ENCODE results near the gene NPAS4.

The NPAS4 gene

DNA sequence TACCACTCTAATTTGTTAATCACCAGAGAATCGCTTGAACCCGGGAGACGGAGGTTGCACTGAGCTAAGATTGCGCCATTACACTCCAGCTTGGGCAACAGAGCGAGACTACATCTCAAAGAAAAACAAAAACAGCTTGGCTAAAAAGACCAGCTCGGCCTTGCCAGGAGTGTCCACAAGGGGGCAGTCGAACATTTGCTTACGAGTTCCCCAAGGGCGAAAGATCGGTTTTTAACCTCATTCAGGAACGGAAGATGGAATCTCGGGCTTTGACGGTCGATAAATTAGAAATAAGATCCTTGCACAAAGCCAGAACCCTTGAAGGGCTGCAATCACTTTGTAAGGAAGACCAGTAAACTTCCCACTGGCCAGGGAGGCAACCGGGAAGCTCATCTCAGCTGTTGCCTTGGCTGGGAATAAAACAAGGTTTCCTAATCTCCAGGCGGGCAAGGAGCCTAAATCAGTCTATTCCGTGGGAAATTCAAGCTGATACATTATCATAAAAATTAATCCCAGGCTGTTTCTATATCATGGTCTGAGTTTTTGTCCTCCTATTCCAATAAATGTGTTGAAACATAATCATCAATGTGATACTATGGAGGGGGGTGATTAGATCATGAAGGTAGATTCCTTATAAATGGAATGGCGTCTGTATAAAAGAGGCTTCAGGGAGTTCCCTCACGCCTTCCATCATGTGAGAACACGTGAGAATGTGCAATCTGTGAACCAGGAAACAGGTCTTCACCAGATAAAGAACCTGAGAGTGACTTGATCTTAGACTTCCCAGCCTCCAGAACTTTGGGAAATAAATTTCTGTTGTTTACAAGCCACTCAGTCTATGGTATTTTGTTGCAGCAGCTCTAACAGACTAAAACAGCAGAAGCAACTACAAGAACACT lies 34.4 kb upstream of the NPAS4 start:
- H3K27me3 ChIP-seq (ENCODE audit: insufficient read depth, low read depth), result peaks cover 30% of the 10 kb centered on the region; the same call in 1 of the 2 replicates
- H3K4me1 ChIP-seq (ENCODE audit: low read depth, poor library complexity, severe bottlenecking), result peaks cover 11% of the 10 kb centered on the region
- H3K27ac ChIP-seq, result no peak overlapping the region
- TF ChIP-seq, protein P1, sequence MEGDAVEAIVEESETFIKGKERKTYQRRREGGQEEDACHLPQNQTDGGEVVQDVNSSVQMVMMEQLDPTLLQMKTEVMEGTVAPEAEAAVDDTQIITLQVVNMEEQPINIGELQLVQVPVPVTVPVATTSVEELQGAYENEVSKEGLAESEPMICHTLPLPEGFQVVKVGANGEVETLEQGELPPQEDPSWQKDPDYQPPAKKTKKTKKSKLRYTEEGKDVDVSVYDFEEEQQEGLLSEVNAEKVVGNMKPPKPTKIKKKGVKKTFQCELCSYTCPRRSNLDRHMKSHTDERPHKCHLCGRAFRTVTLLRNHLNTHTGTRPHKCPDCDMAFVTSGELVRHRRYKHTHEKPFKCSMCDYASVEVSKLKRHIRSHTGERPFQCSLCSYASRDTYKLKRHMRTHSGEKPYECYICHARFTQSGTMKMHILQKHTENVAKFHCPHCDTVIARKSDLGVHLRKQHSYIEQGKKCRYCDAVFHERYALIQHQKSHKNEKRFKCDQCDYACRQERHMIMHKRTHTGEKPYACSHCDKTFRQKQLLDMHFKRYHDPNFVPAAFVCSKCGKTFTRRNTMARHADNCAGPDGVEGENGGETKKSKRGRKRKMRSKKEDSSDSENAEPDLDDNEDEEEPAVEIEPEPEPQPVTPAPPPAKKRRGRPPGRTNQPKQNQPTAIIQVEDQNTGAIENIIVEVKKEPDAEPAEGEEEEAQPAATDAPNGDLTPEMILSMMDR (conservative IDR thresholded peaks at IDR 0.05; ENCODE audit: low read depth, low read length), result peak; percentile 94
- H3K4me2 ChIP-seq, result peak overlapping the region; percentile 77
- H4K20me1 ChIP-seq (ENCODE audit: insufficient read depth), result no peaks in the 10 kb centered on the region
- H2AFZ ChIP-seq (ENCODE audit: low read depth), result peak overlapping the region; percentile 86
- H3K4me3 ChIP-seq (IDR thresholded peaks at IDR 0.05; ENCODE audit: insufficient read depth, low read depth, low read length), result no peak overlapping the region
- no peaks in the 10 kb centered on the region for H3K79me2 ChIP-seq (ENCODE audit: insufficient read depth, low read depth)
- no peak overlapping the region for H3K9ac ChIP-seq
- no peaks in the 10 kb centered on the region for H3K36me3 ChIP-seq (ENCODE audit: insufficient read depth)

DNA sequence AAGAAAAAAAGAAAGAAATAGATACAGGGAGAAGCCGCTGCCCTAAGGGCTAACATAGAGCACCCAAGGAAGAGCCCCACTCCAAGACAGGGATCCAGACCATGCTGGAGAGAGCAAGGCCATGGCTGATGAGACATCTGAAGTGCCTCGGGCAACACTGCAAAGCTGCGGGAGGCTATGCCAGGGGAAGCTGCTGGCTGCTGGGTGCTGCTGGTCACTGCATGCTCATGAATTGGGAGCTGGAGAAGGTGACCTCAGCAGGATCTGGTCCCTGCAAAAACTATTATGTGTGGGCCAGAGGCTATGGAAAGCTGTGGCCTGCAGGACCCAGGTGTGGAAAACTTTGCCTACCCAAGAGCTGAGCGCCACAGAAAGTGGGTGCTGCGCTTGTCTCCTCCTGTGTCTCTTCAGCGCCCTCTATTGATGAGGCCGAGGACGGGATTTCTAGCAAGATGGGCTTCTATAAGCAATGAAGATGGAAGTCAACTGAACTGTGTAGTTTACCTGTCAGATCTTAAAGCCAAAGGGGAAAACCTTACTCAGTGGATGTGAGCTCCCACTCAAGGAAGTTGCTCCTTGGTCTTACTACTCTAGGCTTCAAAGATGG lies 32.0 kb upstream of the NPAS4 start:
- H4K20me1 ChIP-seq (ENCODE audit: insufficient read depth), result no peaks in the 10 kb centered on the region
- peaks cover 30% of the 10 kb centered on the region; the same call in 1 of the 2 replicates for H3K27me3 ChIP-seq (ENCODE audit: insufficient read depth, low read depth)
- no peak overlapping the region for H3K4me3 ChIP-seq (IDR thresholded peaks at IDR 0.05; ENCODE audit: insufficient read depth, low read depth, low read length)
- H3K9ac ChIP-seq, result no peak overlapping the region
- no peaks in the 10 kb centered on the region for H3K36me3 ChIP-seq (ENCODE audit: insufficient read depth)
- no peaks in the 10 kb centered on the region for H3K79me2 ChIP-seq (ENCODE audit: insufficient read depth, low read depth)
- TF ChIP-seq, protein P1 (conservative IDR thresholded peaks at IDR 0.05; ENCODE audit: low read depth, low read length), result peak; percentile 80
- H3K4me1 ChIP-seq (ENCODE audit: low read depth, poor library complexity, severe bottlenecking), result peaks cover 11% of the 10 kb centered on the region
- no peak overlapping the region for H3K27ac ChIP-seq
- no peak overlapping the region for H2AFZ ChIP-seq (ENCODE audit: low read depth)
- H3K4me2 ChIP-seq, result no peak overlapping the region

DNA sequence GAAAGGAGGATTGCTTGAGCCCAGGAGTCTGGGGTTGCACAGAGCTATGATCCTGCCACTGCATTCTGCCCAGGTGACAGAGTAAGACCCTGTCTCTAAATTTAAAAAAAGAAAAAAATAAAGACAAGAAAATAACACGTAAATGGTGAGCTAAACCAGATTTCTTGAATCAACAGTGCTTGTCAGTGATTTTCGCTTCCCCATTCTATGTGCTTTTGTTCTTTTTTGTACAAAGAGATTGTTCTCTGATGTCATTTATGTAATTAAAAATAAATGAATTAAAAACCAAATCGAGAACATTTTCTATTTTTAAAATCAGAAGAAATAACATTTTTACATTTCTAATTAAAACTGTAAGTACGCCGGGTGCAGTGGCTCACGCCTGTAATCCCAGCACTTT lies 29.5 kb upstream of the NPAS4 start:
- no peak overlapping the region for H3K9ac ChIP-seq
- H3K79me2 ChIP-seq (ENCODE audit: insufficient read depth, low read depth), result no peaks in the 10 kb centered on the region
- H3K4me2 ChIP-seq, result no peak overlapping the region
- TF ChIP-seq, protein P1 (conservative IDR thresholded peaks at IDR 0.05; ENCODE audit: low read depth, low read length), result no peak
- H2AFZ ChIP-seq (ENCODE audit: low read depth), result no peak overlapping the region
- H3K27me3 ChIP-seq (ENCODE audit: insufficient read depth, low read depth), result peaks cover 32% of the 10 kb centered on the region; the same call in 1 of the 2 replicates
- H3K4me1 ChIP-seq (ENCODE audit: low read depth, poor library complexity, severe bottlenecking), result peaks cover 4% of the 10 kb centered on the region
- H3K4me3 ChIP-seq (IDR thresholded peaks at IDR 0.05; ENCODE audit: insufficient read depth, low read depth, low read length), result no peak overlapping the region
- H3K27ac ChIP-seq, result no peak overlapping the region
- no peaks in the 10 kb centered on the region for H4K20me1 ChIP-seq (ENCODE audit: insufficient read depth)
- H3K36me3 ChIP-seq (ENCODE audit: insufficient read depth), result no peaks in the 10 kb centered on the region

DNA sequence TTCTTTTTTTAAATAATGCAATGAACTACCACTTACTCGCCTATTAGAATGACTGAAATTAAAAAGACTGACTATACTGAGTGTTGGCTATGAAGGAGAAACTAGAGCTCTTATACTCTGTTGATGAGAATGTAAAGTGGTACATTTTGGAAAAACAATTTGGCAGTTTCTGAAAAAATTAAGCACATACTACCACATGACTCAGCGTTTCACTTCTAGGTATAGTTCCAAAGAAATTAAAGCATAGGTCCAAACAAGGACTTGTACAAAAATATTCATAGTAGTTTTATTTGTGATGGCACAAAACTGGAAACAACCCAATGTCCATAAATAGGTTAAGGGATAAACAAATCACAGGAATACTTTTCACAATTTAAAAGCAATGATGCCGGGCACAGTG lies 26.9 kb upstream of the NPAS4 start:
- Histone ChIP-seq H3K27ac (no peak overlapping the region), H4K20me1 (ENCODE audit: insufficient read depth) (no peaks in the 10 kb centered on the region), H3K79me2 (ENCODE audit: insufficient read depth, low read depth) (no peaks in the 10 kb centered on the region), H3K9ac (no peak overlapping the region), H3K36me3 (ENCODE audit: insufficient read depth) (no peaks in the 10 kb centered on the region), H3K4me3 (IDR thresholded peaks at IDR 0.05; ENCODE audit: insufficient read depth, low read depth, low read length) (no peak overlapping the region), H2AFZ (ENCODE audit: low read depth) (no peak overlapping the region), H3K4me1 (ENCODE audit: low read depth, poor library complexity, severe bottlenecking) (no peaks in the 10 kb centered on the region), H3K27me3 (ENCODE audit: insufficient read depth, low read depth) (peaks cover 22% of the 10 kb centered on the region; the same call in 1 of the 2 replicates), H3K4me2 (no peak overlapping the region)
- TF ChIP-seq, protein P1 (conservative IDR thresholded peaks at IDR 0.05; ENCODE audit: low read depth, low read length), result no peak
